WTC11 (cell line): Measurements from ENCODE around the gene ATP8B4. TPM values are rescaled to one million over a fixed set of nuclear protein-coding genes. Genes with fewer than 3 reads are reported as not detected.

Experiments used
- ATAC-seq: fragments of 200-7000 bp; cut with Tn5 transposase; 2 replicates; pipeline ENCODE4 v1.10.0; 2021; ENCODE audit warnings: mild to moderate bottlenecking, moderate library complexity
- CTCF ChIA-PET: fragments of 300-600 bp; sonication (Branson Sonifier 250); formaldehyde crosslinking; loops from one replicate; lab custom pipeline; 2021; ENCODE audit warnings: antibody characterized with exemption; lab: Charles Lee
- POLR2A ChIA-PET: fragments of 350-600 bp; sonication (Branson Sonifier 250); formaldehyde crosslinking; loops from one replicate; lab custom pipeline; 2021; ENCODE audit warnings: antibody characterized with exemption; lab: Charles Lee
- DNase-seq: peaks from one replicate; pipeline ENCODE4 v3.0.0; 2021; ENCODE audit warnings: low spot score
- H3K27ac Mint-ChIP-seq: 2 replicates; pipeline ENCODE4 v1.8.0; 2021; ENCODE audit warnings: mixed read lengths
- H3K27me3 Mint-ChIP-seq: 2 replicates; pipeline ENCODE4 v1.8.0; 2021; ENCODE audit warnings: low read depth, mild to moderate bottlenecking, moderate library complexity, mixed read lengths
- H3K36me3 Mint-ChIP-seq: 2 replicates; pipeline ENCODE4 v1.8.0; 2021; ENCODE audit warnings: mixed read lengths
- H3K4me1 Mint-ChIP-seq: 2 replicates; pipeline ENCODE4 v1.8.0; 2022; ENCODE audit warnings: mixed read lengths
- H3K4me3 Mint-ChIP-seq: 2 replicates; pipeline ENCODE4 v1.8.0; 2021; ENCODE audit warnings: mild to moderate bottlenecking, moderate library complexity, mixed read lengths
- H3K9me3 Mint-ChIP-seq: 2 replicates; pipeline ENCODE4 v1.8.0; 2021; ENCODE audit warnings: mixed read lengths
- GRHL2 ChIP-seq: fragments of 250-450 bp; sonication (Bioruptor Pico); IDR thresholded peaks from 2 replicates; pipeline ENCODE4 v1.8.0; 2022; ENCODE audit warnings: mild to moderate bottlenecking, moderate library complexity; ENCODE audit not compliant: insufficient replicate concordance, severe bottlenecking
- IRF2 ChIP-seq: sonication (generic); formaldehyde crosslinking; IDR thresholded peaks from 2 replicates; pipeline ENCODE4 v1.8.0; 2022; ENCODE audit warnings: low read depth, missing genetic modification reagents, borderline replicate concordance
- JUN ChIP-seq: sonication (generic); formaldehyde crosslinking; IDR thresholded peaks from 2 replicates; pipeline ENCODE4 v1.8.0; 2023; ENCODE audit warnings: mild to moderate bottlenecking, missing genetic modification reagents
- NFE2L1 ChIP-seq: sonication (generic); formaldehyde crosslinking; IDR thresholded peaks from 2 replicates; pipeline ENCODE4 v1.8.1; 2023; ENCODE audit warnings: missing genetic modification reagents
- NFYB ChIP-seq: sonication (generic); formaldehyde crosslinking; conservative IDR thresholded peaks from 2 replicates; pipeline ENCODE4 v1.8.0; 2022; ENCODE audit warnings: low read depth, missing genetic modification reagents
- NR2C2 ChIP-seq: sonication (generic); formaldehyde crosslinking; IDR thresholded peaks from 2 replicates; pipeline ENCODE4 v1.8.0; 2022; ENCODE audit warnings: mild to moderate bottlenecking, missing genetic modification reagents
- ZNF121 ChIP-seq: sonication (generic); formaldehyde crosslinking; IDR thresholded peaks from 2 replicates; pipeline ENCODE4 v1.8.0; 2023; ENCODE audit warnings: missing genetic modification reagents
- ZNF232 ChIP-seq: sonication (generic); formaldehyde crosslinking; IDR thresholded peaks from 2 replicates; pipeline ENCODE4 v1.8.0; 2022; ENCODE audit warnings: mild to moderate bottlenecking, missing genetic modification reagents
- ZNF423 ChIP-seq: fragments of 250-450 bp; sonication (Bioruptor Pico); IDR thresholded peaks from 2 replicates; pipeline ENCODE4 v2.1.2; 2022; ENCODE audit warnings: mild to moderate bottlenecking, moderate library complexity
- total RNA-seq: library from RNA; stranded (reverse); gene quantifications from 3 replicates; pipeline ENCODE4 v1.2.3, GENCODE V29; 2021
- TF ChIP-seq, protein P1 (sequence below): sonication (generic); formaldehyde crosslinking; IDR thresholded peaks from 2 replicates; pipeline ENCODE4 v1.8.0; 2023; ENCODE audit warnings: missing genetic modification reagents, mild to moderate bottlenecking, borderline replicate concordance
- TF ChIP-seq, protein P2 (sequence below): sonication (generic); formaldehyde crosslinking; IDR thresholded peaks from 2 replicates; pipeline ENCODE4 v1.8.0; 2022; ENCODE audit warnings: mild to moderate bottlenecking, missing genetic modification reagents
- TF ChIP-seq, protein P3 (sequence below): sonication (generic); formaldehyde crosslinking; IDR thresholded peaks from 2 replicates; pipeline ENCODE4 v1.8.0; 2022; ENCODE audit warnings: missing genetic modification reagents
- TF ChIP-seq, protein P4 (sequence below): sonication (generic); formaldehyde crosslinking; IDR thresholded peaks from 2 replicates; pipeline ENCODE4 v1.8.1; 2023; ENCODE audit warnings: mild to moderate bottlenecking, moderate library complexity, missing genetic modification reagents
- TF ChIP-seq, protein P5 (sequence below): sonication (generic); formaldehyde crosslinking; IDR thresholded peaks from 2 replicates; pipeline ENCODE4 v1.8.0; 2022; ENCODE audit warnings: mild to moderate bottlenecking, missing genetic modification reagents
- TF ChIP-seq, protein P6 (sequence below): sonication (generic); formaldehyde crosslinking; IDR thresholded peaks from 2 replicates; pipeline ENCODE4 v1.8.1; 2023; ENCODE audit warnings: mild to moderate bottlenecking, missing genetic modification reagents, moderate library complexity
- TF ChIP-seq, protein P7 (sequence below): sonication (generic); formaldehyde crosslinking; IDR thresholded peaks from 2 replicates; pipeline ENCODE4 v1.8.1; 2023; ENCODE audit warnings: mild to moderate bottlenecking, missing genetic modification reagents

ATP8B4 gene
- total RNA-seq, 1 experiment from 2014 or later = 0.37 TPM

DNA sequence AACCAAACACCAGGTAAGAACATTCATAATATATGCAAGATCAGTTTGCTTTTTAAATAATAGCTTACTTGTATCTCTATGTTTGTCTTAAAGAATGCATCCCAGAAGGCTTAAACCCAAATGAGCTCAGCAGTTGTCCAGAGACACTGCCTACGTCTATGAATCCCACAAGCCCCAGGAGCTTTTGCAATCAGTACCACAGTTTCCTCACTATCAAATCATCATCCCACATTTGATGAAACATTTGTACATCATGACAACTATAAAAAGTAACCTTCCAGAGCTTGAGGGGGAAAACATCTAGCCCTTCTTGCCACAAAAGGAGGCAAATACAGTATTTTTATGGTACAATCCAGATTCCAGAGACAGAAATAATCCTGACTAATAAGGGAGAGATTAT is 63.7 kb downstream of the ATP8B4 start:
- H3K36me3 Mint-ChIP-seq = no peaks in the 10 kb centered on the region
- no peak overlapping the region for H3K4me3 Mint-ChIP-seq
- H3K27ac Mint-ChIP-seq = no peak overlapping the region
- ChIA-PET CTCF (interaction anchor here (0.8 to 1.5 kb wide), 3 partner anchors 52 to 584 kb away, joined by 3 to 5 read pairs (median 3); no protein-coding TSS in a partner anchor), POLR2A (no interaction called here)
- no peak for TF ChIP-seq ZNF121 (CRISPR knock-in tag)
- TF ChIP-seq, protein P1, sequence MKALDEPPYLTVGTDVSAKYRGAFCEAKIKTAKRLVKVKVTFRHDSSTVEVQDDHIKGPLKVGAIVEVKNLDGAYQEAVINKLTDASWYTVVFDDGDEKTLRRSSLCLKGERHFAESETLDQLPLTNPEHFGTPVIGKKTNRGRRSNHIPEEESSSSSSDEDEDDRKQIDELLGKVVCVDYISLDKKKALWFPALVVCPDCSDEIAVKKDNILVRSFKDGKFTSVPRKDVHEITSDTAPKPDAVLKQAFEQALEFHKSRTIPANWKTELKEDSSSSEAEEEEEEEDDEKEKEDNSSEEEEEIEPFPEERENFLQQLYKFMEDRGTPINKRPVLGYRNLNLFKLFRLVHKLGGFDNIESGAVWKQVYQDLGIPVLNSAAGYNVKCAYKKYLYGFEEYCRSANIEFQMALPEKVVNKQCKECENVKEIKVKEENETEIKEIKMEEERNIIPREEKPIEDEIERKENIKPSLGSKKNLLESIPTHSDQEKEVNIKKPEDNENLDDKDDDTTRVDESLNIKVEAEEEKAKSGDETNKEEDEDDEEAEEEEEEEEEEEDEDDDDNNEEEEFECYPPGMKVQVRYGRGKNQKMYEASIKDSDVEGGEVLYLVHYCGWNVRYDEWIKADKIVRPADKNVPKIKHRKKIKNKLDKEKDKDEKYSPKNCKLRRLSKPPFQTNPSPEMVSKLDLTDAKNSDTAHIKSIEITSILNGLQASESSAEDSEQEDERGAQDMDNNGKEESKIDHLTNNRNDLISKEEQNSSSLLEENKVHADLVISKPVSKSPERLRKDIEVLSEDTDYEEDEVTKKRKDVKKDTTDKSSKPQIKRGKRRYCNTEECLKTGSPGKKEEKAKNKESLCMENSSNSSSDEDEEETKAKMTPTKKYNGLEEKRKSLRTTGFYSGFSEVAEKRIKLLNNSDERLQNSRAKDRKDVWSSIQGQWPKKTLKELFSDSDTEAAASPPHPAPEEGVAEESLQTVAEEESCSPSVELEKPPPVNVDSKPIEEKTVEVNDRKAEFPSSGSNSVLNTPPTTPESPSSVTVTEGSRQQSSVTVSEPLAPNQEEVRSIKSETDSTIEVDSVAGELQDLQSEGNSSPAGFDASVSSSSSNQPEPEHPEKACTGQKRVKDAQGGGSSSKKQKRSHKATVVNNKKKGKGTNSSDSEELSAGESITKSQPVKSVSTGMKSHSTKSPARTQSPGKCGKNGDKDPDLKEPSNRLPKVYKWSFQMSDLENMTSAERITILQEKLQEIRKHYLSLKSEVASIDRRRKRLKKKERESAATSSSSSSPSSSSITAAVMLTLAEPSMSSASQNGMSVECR (CRISPR knock-in tag) = no peak
- TF ChIP-seq, protein P2, sequence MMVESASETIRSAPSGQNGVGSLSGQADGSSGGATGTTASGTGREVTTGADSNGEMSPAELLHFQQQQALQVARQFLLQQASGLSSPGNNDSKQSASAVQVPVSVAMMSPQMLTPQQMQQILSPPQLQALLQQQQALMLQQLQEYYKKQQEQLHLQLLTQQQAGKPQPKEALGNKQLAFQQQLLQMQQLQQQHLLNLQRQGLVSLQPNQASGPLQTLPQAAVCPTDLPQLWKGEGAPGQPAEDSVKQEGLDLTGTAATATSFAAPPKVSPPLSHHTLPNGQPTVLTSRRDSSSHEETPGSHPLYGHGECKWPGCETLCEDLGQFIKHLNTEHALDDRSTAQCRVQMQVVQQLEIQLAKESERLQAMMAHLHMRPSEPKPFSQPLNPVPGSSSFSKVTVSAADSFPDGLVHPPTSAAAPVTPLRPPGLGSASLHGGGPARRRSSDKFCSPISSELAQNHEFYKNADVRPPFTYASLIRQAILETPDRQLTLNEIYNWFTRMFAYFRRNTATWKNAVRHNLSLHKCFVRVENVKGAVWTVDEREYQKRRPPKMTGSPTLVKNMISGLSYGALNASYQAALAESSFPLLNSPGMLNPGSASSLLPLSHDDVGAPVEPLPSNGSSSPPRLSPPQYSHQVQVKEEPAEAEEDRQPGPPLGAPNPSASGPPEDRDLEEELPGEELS = no peak
- TF ChIP-seq, protein P3, sequence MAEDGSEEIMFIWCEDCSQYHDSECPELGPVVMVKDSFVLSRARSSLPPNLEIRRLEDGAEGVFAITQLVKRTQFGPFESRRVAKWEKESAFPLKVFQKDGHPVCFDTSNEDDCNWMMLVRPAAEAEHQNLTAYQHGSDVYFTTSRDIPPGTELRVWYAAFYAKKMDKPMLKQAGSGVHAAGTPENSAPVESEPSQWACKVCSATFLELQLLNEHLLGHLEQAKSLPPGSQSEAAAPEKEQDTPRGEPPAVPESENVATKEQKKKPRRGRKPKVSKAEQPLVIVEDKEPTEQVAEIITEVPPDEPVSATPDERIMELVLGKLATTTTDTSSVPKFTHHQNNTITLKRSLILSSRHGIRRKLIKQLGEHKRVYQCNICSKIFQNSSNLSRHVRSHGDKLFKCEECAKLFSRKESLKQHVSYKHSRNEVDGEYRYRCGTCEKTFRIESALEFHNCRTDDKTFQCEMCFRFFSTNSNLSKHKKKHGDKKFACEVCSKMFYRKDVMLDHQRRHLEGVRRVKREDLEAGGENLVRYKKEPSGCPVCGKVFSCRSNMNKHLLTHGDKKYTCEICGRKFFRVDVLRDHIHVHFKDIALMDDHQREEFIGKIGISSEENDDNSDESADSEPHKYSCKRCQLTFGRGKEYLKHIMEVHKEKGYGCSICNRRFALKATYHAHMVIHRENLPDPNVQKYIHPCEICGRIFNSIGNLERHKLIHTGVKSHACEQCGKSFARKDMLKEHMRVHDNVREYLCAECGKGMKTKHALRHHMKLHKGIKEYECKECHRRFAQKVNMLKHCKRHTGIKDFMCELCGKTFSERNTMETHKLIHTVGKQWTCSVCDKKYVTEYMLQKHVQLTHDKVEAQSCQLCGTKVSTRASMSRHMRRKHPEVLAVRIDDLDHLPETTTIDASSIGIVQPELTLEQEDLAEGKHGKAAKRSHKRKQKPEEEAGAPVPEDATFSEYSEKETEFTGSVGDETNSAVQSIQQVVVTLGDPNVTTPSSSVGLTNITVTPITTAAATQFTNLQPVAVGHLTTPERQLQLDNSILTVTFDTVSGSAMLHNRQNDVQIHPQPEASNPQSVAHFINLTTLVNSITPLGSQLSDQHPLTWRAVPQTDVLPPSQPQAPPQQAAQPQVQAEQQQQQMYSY (CRISPR knock-in tag) = no peak
- TF ChIP-seq IRF2 (CRISPR knock-in tag) = no peak
- TF ChIP-seq, protein P4, sequence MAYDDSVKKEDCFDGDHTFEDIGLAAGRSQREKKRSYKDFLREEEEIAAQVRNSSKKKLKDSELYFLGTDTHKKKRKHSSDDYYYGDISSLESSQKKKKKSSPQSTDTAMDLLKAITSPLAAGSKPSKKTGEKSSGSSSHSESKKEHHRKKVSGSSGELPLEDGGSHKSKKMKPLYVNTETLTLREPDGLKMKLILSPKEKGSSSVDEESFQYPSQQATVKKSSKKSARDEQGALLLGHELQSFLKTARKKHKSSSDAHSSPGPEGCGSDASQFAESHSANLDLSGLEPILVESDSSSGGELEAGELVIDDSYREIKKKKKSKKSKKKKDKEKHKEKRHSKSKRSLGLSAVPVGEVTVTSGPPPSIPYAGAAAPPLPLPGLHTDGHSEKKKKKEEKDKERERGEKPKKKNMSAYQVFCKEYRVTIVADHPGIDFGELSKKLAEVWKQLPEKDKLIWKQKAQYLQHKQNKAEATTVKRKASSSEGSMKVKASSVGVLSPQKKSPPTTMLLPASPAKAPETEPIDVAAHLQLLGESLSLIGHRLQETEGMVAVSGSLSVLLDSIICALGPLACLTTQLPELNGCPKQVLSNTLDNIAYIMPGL (CRISPR knock-in tag) = no peak
- no peaks in the 10 kb centered on the region for H3K27me3 Mint-ChIP-seq
- DNase-seq (no peak), ATAC-seq (no peak)
- peaks cover 6% of the 10 kb centered on the region; the same call in 1 of the 2 replicates for H3K9me3 Mint-ChIP-seq
- H3K4me1 Mint-ChIP-seq = peaks cover 22% of the 10 kb centered on the region

DNA sequence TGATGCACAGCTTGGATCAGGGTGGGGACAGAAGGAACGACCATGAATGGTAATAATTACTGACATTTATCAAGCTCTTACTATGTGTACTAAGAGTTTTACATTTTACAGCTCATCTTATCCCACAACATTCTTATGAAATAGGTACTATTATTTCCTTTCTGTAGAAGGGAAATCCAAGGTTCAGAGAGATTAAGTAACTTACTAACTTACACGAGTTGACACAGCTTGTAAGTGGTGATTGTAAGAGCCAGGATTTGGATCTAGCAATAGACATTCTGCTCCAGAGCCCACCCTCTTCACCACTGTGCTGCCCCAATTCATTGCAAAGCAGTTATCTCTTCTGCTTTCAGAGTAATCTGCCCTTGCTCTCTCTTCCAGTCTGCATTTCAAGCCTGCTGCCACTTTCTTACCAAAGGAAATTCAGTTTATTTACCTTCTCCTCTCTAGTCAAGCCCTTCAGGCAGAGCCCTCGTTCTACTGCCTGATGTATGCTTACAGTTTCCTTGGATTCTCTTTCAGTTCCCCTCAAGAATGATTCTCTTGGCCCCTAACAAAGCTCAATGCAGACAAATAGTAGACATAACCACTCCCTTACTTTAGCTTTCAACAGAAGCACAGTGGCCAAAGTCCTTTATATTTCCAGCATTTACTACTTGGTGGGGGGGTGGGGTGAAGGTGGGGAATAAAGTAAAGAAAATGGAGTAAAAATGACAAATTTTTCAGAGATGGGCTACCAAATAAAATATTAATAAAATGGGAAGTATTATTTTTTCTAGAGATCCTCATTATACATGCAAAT is 65.8 kb downstream of the ATP8B4 start:
- no peak for ATAC-seq
- Mint-ChIP-seq H3K36me3 (no peaks in the 10 kb centered on the region), H3K27me3 (no peaks in the 10 kb centered on the region)
- TF ChIP-seq, protein P5, sequence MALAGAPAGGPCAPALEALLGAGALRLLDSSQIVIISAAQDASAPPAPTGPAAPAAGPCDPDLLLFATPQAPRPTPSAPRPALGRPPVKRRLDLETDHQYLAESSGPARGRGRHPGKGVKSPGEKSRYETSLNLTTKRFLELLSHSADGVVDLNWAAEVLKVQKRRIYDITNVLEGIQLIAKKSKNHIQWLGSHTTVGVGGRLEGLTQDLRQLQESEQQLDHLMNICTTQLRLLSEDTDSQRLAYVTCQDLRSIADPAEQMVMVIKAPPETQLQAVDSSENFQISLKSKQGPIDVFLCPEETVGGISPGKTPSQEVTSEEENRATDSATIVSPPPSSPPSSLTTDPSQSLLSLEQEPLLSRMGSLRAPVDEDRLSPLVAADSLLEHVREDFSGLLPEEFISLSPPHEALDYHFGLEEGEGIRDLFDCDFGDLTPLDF (CRISPR knock-in tag) = no peak
- no peak for TF ChIP-seq ZNF423 (CRISPR knock-in tag)
- TF ChIP-seq, protein P6, sequence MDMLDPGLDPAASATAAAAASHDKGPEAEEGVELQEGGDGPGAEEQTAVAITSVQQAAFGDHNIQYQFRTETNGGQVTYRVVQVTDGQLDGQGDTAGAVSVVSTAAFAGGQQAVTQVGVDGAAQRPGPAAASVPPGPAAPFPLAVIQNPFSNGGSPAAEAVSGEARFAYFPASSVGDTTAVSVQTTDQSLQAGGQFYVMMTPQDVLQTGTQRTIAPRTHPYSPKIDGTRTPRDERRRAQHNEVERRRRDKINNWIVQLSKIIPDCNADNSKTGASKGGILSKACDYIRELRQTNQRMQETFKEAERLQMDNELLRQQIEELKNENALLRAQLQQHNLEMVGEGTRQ (CRISPR knock-in tag) = no peak
- no peak for TF ChIP-seq NR2C2 (CRISPR knock-in tag)
- TF ChIP-seq JUN (CRISPR knock-in tag) = no peak
- no peak for TF ChIP-seq NFYB
- TF ChIP-seq, protein P7, sequence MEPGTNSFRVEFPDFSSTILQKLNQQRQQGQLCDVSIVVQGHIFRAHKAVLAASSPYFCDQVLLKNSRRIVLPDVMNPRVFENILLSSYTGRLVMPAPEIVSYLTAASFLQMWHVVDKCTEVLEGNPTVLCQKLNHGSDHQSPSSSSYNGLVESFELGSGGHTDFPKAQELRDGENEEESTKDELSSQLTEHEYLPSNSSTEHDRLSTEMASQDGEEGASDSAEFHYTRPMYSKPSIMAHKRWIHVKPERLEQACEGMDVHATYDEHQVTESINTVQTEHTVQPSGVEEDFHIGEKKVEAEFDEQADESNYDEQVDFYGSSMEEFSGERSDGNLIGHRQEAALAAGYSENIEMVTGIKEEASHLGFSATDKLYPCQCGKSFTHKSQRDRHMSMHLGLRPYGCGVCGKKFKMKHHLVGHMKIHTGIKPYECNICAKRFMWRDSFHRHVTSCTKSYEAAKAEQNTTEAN = no peak
- no peak for TF ChIP-seq ZNF232
- TF ChIP-seq GRHL2 (CRISPR knock-in tag) = no peak
- no peak for TF ChIP-seq NFE2L1 (CRISPR knock-in tag)
- TF ChIP-seq, all 79 proteins: peak for 0
- ChIA-PET CTCF (interaction anchor here (0.9 to 3.7 kb wide), 3 partner anchors 49 to 178 kb away, joined by 4 to 37 read pairs (median 7); no protein-coding TSS in a partner anchor), POLR2A (no interaction called here)
- Mint-ChIP-seq H3K27ac (no peak overlapping the region), H3K4me1 (peaks cover 3% of the 10 kb centered on the region), H3K4me3 (no peak overlapping the region), H3K9me3 (peaks cover 6% of the 10 kb centered on the region; the same call in 1 of the 2 replicates)
- DNase-seq = no peak
